ENCODE results near the gene APOA4. TPM values are rescaled to one million over a fixed set of nuclear protein-coding genes. Genes with fewer than 3 reads are reported as not detected.

The APOA4 gene
- total RNA-seq, 1 experiment from 2014 or later: not detected

DNA sequence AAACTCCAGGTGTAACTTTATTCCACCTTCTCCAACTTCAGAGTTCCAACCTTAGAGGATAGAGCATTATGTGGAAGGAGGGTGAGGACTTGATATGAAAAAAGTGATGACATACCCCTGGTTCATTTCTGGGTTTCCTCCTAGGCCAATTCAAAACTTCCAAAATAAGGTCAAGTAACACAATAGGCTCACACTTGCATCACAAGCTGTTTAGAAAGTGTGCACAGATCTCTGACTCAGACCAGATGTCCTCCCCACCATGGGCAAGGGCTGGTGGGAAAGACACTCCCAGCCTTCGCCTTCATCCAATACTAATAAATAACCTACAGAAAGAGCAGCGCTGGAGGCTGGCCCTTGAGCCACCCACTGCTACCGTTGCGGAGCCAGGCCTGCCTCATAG, 44.5 kb downstream of the APOA4 start:
- Histone ChIP-seq H3K9me3 (ENCODE audit: control insufficient read depth, insufficient read depth, low read depth, low read length) (no peaks in the 10 kb centered on the region), H3K4me1 (ENCODE audit: control insufficient read depth, insufficient read depth, low read length) (peaks cover 7% of the 10 kb centered on the region; the same call in 1 of the 2 replicates), H3K4me3 (ENCODE audit: low read depth in 2 of 2, low read length in 2 of 2) (no peak overlapping the region), H3K36me3 (ENCODE audit: control insufficient read depth, insufficient read depth, low read length) (peaks cover 44% of the 10 kb centered on the region), H3K27me3 (ENCODE audit: control insufficient read depth, insufficient read depth, low read length) (no peaks in the 10 kb centered on the region), H3K27ac (ENCODE audit: low read length) (no peak overlapping the region)
- CTCF ChIA-PET: no interaction called here
- no TSS peak for BruUV-seq (replicated peaks)
- in situ Hi-C loops (cut with HindIII; ENCODE audit: low pct_unique_long_range_greater_than_20kb, low sequenced_read_pairs) (no loop called here), intact Hi-C loops (cut with micrococcal nuclease; ENCODE audit: unreplicated experiment) (no loop called here)
- POLR2A ChIA-PET: no interaction called here
- ATAC-seq (no peak), DNase-seq (ENCODE audit: low read depth, low spot score) (no peak)
- TF ChIP-seq TCF7L2 (IDR thresholded peaks at IDR 0.05; ENCODE audit: low read depth, low read length) (no peak), REST (IDR thresholded peaks at IDR 0.05; ENCODE audit: insufficient read depth in 1 of 2, low read depth in 2 of 2, low read length in 1 of 2) (no peak), POLR2AphosphoS5 (IDR thresholded peaks at IDR 0.05; ENCODE audit: low read depth, low read length) (no peak), SIN3A (IDR thresholded peaks at IDR 0.05; ENCODE audit: borderline replicate concordance, insufficient read depth, low read depth, low read length) (no peak)
- TF ChIP-seq, protein P1, sequence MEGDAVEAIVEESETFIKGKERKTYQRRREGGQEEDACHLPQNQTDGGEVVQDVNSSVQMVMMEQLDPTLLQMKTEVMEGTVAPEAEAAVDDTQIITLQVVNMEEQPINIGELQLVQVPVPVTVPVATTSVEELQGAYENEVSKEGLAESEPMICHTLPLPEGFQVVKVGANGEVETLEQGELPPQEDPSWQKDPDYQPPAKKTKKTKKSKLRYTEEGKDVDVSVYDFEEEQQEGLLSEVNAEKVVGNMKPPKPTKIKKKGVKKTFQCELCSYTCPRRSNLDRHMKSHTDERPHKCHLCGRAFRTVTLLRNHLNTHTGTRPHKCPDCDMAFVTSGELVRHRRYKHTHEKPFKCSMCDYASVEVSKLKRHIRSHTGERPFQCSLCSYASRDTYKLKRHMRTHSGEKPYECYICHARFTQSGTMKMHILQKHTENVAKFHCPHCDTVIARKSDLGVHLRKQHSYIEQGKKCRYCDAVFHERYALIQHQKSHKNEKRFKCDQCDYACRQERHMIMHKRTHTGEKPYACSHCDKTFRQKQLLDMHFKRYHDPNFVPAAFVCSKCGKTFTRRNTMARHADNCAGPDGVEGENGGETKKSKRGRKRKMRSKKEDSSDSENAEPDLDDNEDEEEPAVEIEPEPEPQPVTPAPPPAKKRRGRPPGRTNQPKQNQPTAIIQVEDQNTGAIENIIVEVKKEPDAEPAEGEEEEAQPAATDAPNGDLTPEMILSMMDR (IDR thresholded peaks at IDR 0.05): no peak

DNA sequence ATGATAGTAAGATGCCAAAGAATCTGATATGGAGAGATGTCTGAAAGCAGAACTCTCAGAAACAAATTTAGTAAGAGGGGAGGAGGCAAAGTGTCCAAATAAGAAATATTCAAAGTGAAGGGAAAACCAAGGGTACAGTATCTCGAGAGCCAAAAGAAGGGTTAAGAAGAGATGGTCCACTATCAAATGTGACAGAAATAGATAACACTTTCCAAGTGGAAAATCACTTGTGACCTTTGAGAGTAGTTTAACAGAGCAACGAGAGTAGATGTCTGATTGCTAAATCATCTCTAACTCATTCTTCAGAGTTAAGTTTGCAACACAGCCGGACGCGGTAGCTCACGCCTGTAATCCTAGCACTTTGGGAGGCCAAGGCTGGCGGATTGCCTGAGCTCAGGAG, 46.0 kb downstream of the APOA4 start:
- Histone ChIP-seq H3K9me3 (ENCODE audit: control insufficient read depth, insufficient read depth, low read depth, low read length) (no peaks in the 10 kb centered on the region), H3K27ac (ENCODE audit: low read length) (no peak overlapping the region), H3K27me3 (ENCODE audit: control insufficient read depth, insufficient read depth, low read length) (no peaks in the 10 kb centered on the region), H3K4me1 (ENCODE audit: control insufficient read depth, insufficient read depth, low read length) (peaks cover 10% of the 10 kb centered on the region), H3K36me3 (ENCODE audit: control insufficient read depth, insufficient read depth, low read length) (peaks cover 33% of the 10 kb centered on the region), H3K4me3 (ENCODE audit: low read depth in 2 of 2, low read length in 2 of 2) (no peak overlapping the region)
- ChIA-PET POLR2A (no interaction called here), CTCF (interaction anchor here (0.6 kb wide), 1 partner anchor 363 kb away, joined by 3 read pairs; no protein-coding TSS in a partner anchor)
- no peak for DNase-seq (ENCODE audit: low read depth, low spot score)
- no TSS peak for BruUV-seq (replicated peaks)
- in situ Hi-C loops (cut with HindIII; ENCODE audit: low pct_unique_long_range_greater_than_20kb, low sequenced_read_pairs): no loop called here
- intact Hi-C loops (cut with micrococcal nuclease; ENCODE audit: unreplicated experiment): no loop called here
- TF ChIP-seq POLR2AphosphoS5 (IDR thresholded peaks at IDR 0.05; ENCODE audit: low read depth, low read length) (no peak), TCF7L2 (IDR thresholded peaks at IDR 0.05; ENCODE audit: low read depth, low read length) (no peak), REST (IDR thresholded peaks at IDR 0.05; ENCODE audit: insufficient read depth in 1 of 2, low read depth in 2 of 2, low read length in 1 of 2) (no peak), SIN3A (IDR thresholded peaks at IDR 0.05; ENCODE audit: borderline replicate concordance, insufficient read depth, low read depth, low read length) (no peak)
- TF ChIP-seq, protein P1 (IDR thresholded peaks at IDR 0.05): no peak
- no peak for ATAC-seq

Measured in Panc1 (cell line).